BLaER1 (cell line): Measurements from ENCODE around the gene TEDDM1.

Experiments
- H3K27ac ChIP-seq: shearing (Covaris generic); formaldehyde crosslinking; 2 replicates; pipeline ENCODE4 v1.8.1; 2022
- H3K27me3 ChIP-seq: shearing (Covaris generic); formaldehyde crosslinking; 2 replicates; pipeline ENCODE4 v1.8.1; 2022
- H3K36me3 ChIP-seq: shearing (Covaris generic); formaldehyde crosslinking; 2 replicates; pipeline ENCODE4 v1.8.1; 2022
- H3K4me1 ChIP-seq: shearing (Covaris generic); formaldehyde crosslinking; 2 replicates; pipeline ENCODE4 v1.8.1; 2022
- H3K4me2 ChIP-seq: shearing (Covaris generic); formaldehyde crosslinking; 2 replicates; pipeline ENCODE4 v1.8.1; 2022
- H3K4me3 ChIP-seq: shearing (Covaris generic); formaldehyde crosslinking; 2 replicates; pipeline ENCODE4 v1.8.1; 2022
- H3K9ac ChIP-seq: shearing (Covaris generic); formaldehyde crosslinking; 2 replicates; pipeline ENCODE4 v1.8.1; 2022
- H3K9me3 ChIP-seq: shearing (Covaris generic); formaldehyde crosslinking; 2 replicates; pipeline ENCODE4 v1.8.1; 2022
- H4K20me1 ChIP-seq: shearing (Covaris generic); formaldehyde crosslinking; 2 replicates; pipeline ENCODE4 v1.8.1; 2022
- Cebpa-rat ChIP-seq: shearing (Covaris generic); IDR thresholded peaks from 2 replicates; pipeline ENCODE4 v1.8.1; 2022

The TEDDM1 gene

GRCh38 chr1:182431278-182431677 lies 30.8 kb upstream of the TEDDM1 start:
- Histone ChIP-seq H3K4me1 (peaks cover 25% of the 10 kb centered on the region), H3K36me3 (no peaks in the 10 kb centered on the region), H4K20me1 (no peaks in the 10 kb centered on the region), H3K27me3 (no peaks in the 10 kb centered on the region), H3K9ac (no peak overlapping the region), H3K27ac (no peak overlapping the region), H3K4me2 (peak overlapping the region; percentile 67), H3K4me3 (no peak overlapping the region), H3K9me3 (no peaks in the 10 kb centered on the region)
- TF ChIP-seq Cebpa-rat: no peak

GRCh38 chr1:182430263-182431068 lies 30.0 kb upstream of the TEDDM1 start:
- Histone ChIP-seq H3K9me3 (no peaks in the 10 kb centered on the region), H3K9ac (no peak overlapping the region), H3K27me3 (no peaks in the 10 kb centered on the region), H3K27ac (no peak overlapping the region), H3K4me2 (peak overlapping the region; percentile 67), H4K20me1 (no peaks in the 10 kb centered on the region), H3K4me1 (peaks cover 25% of the 10 kb centered on the region), H3K36me3 (no peaks in the 10 kb centered on the region), H3K4me3 (no peak overlapping the region)
- no peak for TF ChIP-seq Cebpa-rat

GRCh38 chr1:182428043-182428442 lies 27.6 kb upstream of the TEDDM1 start:
- Histone ChIP-seq H4K20me1 (no peaks in the 10 kb centered on the region), H3K9ac (no peak overlapping the region), H3K4me2 (no peak overlapping the region), H3K9me3 (no peaks in the 10 kb centered on the region), H3K27ac (no peak overlapping the region), H3K4me3 (no peak overlapping the region), H3K4me1 (peaks cover 18% of the 10 kb centered on the region), H3K36me3 (no peaks in the 10 kb centered on the region), H3K27me3 (no peaks in the 10 kb centered on the region)
- TF ChIP-seq Cebpa-rat: no peak

- no peak overlapping the region for H3K4me2 ChIP-seq
- no peak overlapping the region for H3K9ac ChIP-seq
- no peaks in the 10 kb centered on the region for H3K27me3 ChIP-seq
- no peak overlapping the region for H3K27ac ChIP-seq
- peaks cover 17% of the 10 kb centered on the region for H3K4me1 ChIP-seq
- H4K20me1 ChIP-seq: no peaks in the 10 kb centered on the region
- H3K36me3 ChIP-seq: no peaks in the 10 kb centered on the region
- H3K9me3 ChIP-seq: no peaks in the 10 kb centered on the region
- no peak overlapping the region for H3K4me3 ChIP-seq
- no peak for TF ChIP-seq Cebpa-rat
These were observed 26.3 kb upstream of the TEDDM1 start for GRCh38 chr1:182426442-182427430.

- H3K27ac ChIP-seq: no peak overlapping the region
- H3K4me3 ChIP-seq: no peak overlapping the region
- H3K9ac ChIP-seq: no peak overlapping the region
- H3K9me3 ChIP-seq: no peaks in the 10 kb centered on the region
- TF ChIP-seq Cebpa-rat: no peak
- H3K4me2 ChIP-seq: no peak overlapping the region
- H3K36me3 ChIP-seq: no peaks in the 10 kb centered on the region
- H3K4me1 ChIP-seq: no peaks in the 10 kb centered on the region
- H3K27me3 ChIP-seq: no peaks in the 10 kb centered on the region
- H4K20me1 ChIP-seq: no peaks in the 10 kb centered on the region
These were observed 15.3 kb upstream of the TEDDM1 start for GRCh38 chr1:182415789-182416188.

- TF ChIP-seq Cebpa-rat: no peak
- Histone ChIP-seq H3K27me3 (no peaks in the 10 kb centered on the region), H4K20me1 (no peaks in the 10 kb centered on the region), H3K36me3 (no peaks in the 10 kb centered on the region), H3K9me3 (no peaks in the 10 kb centered on the region), H3K9ac (no peak overlapping the region), H3K4me1 (no peaks in the 10 kb centered on the region; the same call in 1 of the 2 replicates), H3K4me3 (no peak overlapping the region), H3K27ac (no peak overlapping the region), H3K4me2 (no peak overlapping the region)
These were observed 13.5 kb upstream of the TEDDM1 start for GRCh38 chr1:182413969-182414368.

- no peaks in the 10 kb centered on the region for H3K27me3 ChIP-seq
- no peak overlapping the region for H3K27ac ChIP-seq
- no peak for TF ChIP-seq Cebpa-rat
- no peak overlapping the region for H3K4me3 ChIP-seq
- H3K36me3 ChIP-seq: no peaks in the 10 kb centered on the region
- H3K4me1 ChIP-seq: peaks cover 5% of the 10 kb centered on the region
- no peaks in the 10 kb centered on the region for H4K20me1 ChIP-seq
- H3K9me3 ChIP-seq: no peaks in the 10 kb centered on the region
- no peak overlapping the region for H3K4me2 ChIP-seq
- H3K9ac ChIP-seq: no peak overlapping the region
These were observed 13.0 kb upstream of the TEDDM1 start for GRCh38 chr1:182413486-182413885.

GRCh38 chr1:182410620-182411273 lies 10.3 kb upstream of the TEDDM1 start:
- Histone ChIP-seq H3K27ac (no peak overlapping the region), H3K36me3 (no peaks in the 10 kb centered on the region), H3K9ac (no peak overlapping the region), H3K4me3 (no peak overlapping the region), H3K4me1 (peaks cover 28% of the 10 kb centered on the region), H3K4me2 (no peak overlapping the region), H3K9me3 (peaks cover 2% of the 10 kb centered on the region; the same call in 1 of the 2 replicates), H4K20me1 (no peaks in the 10 kb centered on the region), H3K27me3 (no peaks in the 10 kb centered on the region)
- no peak for TF ChIP-seq Cebpa-rat

- Histone ChIP-seq H3K27ac (no peak overlapping the region), H3K9ac (no peak overlapping the region), H3K9me3 (peaks cover 7% of the 10 kb centered on the region; the same call in 1 of the 2 replicates), H3K27me3 (no peaks in the 10 kb centered on the region), H4K20me1 (no peaks in the 10 kb centered on the region), H3K4me2 (no peak overlapping the region), H3K4me1 (peaks cover 28% of the 10 kb centered on the region), H3K36me3 (no peaks in the 10 kb centered on the region), H3K4me3 (no peak overlapping the region)
- no peak for TF ChIP-seq Cebpa-rat
These were observed 9.7 kb upstream of the TEDDM1 start for GRCh38 chr1:182410138-182410537.
